DMS153 (cell line): ENCODE measurements around the gene MRRF.
"Not testable (repeated sequence)": the region's sequence is repeated elsewhere in the genome, so short reads cannot be mapped to it uniquely, and the experiment has no call there.

Experiments
- DNase-seq: peaks from one replicate; lab custom pipeline; 2025; lab: John Stamatoyannopoulos, UW

The MRRF gene

GRCh38 chr9:122277285-122277897 lies 12.7 kb downstream of the MRRF start:
- DNase-seq, result no peak

DNA sequence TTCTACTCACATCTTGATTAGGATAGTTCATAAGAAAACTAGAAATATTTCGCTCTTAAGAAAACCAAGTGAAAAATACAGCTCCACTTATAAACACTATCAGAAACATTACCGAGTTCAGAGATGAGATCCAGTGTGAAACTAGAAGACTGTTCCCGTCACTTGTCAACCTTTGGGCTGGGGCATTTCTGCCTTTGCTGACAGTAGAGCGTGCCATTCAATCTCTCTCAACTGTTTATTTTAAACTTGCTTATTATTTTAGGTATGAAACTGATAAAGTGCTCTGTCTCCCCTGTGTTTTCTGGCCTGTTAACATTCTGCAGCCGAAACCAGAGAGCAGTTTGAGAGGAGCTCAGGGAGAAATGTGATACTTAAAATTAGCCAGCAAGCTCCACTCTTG lies 16.7 kb downstream of the MRRF start:
- DNase-seq, result no peak

DNA sequence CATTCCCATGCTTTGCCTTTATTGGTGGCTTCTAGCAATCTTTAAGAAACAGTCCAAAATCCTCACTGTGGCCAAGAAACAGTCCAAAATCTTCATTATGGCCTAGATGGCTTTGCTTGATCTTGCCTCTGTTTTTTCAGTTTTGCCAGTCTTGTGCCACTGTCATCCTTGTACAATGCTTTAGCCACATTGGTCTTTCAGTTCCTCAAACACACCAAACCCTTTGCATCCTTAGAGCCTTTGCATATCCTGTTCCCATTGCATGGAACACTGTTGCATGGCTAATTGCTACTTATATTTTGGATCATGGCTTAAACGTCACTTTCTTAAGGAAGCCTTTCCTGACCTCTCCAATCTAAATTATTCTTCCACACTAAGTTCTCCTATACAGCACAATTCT lies 22.1 kb downstream of the MRRF start:
- no peak for DNase-seq

DNA sequence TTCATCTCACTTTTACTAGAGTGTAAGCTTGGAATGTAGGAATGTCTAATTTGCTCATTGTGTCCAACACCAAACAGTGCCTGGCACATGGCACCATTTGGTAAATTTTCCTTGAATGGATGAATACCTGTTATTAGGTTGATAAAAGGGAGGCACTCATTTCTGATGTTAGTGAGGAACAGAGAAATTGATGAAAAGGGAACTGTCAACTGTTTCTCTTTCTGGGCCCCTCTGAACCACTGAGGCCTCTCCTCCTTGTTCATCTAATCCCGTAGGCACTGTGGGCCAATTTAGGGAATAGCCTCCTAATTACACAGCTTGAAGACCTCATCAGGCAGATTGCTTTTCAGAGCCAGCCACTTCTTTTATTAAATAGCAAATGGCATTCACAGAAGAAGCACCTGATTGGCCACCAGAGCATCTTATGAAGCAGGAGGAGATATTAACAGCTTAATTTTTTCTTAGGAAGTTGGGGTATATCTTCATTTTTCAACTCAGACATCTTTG lies 22.6 kb downstream of the MRRF start:
- no peak for DNase-seq

DNA sequence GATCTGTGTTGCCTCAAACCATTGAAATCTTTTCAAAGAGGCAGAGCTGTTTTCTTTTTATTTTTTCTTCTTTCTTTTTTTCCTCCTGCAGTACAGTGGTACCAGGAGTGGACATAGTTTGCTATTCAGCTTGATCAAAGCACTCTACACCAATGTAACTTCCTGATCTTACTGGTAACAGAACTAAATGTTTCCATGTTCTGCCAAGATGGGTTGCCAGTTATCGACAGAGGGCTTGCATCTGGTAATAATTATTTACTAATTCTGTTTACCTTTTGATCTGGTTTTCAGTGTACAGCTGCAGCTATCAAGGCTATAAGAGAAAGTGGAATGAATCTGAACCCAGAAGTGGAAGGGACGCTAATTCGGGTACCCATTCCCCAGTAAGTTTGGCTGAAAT lies 26.8 kb downstream of the MRRF start:
- no peak for DNase-seq

- no peak for DNase-seq
These were observed 29.8 kb downstream of the MRRF start for GRCh38 chr9:122294531-122294930.

DNA sequence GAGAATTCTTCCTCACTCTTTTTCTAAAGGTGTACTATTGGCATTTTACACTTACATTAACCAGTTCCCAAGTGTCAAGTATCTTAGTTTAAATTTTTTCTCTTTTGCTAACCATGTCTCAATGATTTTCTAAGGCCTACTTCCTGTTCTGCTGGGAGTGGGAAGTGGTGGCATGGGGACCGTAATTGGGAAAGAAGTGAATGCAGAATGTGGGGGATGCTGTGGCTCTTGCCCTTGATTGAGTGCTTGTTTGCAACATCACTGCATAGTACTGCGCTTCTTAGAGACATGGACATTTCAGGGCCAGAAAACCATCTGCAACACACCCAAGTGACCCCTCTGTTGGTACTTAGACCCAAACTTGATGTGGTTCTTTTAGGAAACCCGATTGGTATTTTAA lies 32.8 kb downstream of the MRRF start:
- DNase-seq, result no peak

DNA sequence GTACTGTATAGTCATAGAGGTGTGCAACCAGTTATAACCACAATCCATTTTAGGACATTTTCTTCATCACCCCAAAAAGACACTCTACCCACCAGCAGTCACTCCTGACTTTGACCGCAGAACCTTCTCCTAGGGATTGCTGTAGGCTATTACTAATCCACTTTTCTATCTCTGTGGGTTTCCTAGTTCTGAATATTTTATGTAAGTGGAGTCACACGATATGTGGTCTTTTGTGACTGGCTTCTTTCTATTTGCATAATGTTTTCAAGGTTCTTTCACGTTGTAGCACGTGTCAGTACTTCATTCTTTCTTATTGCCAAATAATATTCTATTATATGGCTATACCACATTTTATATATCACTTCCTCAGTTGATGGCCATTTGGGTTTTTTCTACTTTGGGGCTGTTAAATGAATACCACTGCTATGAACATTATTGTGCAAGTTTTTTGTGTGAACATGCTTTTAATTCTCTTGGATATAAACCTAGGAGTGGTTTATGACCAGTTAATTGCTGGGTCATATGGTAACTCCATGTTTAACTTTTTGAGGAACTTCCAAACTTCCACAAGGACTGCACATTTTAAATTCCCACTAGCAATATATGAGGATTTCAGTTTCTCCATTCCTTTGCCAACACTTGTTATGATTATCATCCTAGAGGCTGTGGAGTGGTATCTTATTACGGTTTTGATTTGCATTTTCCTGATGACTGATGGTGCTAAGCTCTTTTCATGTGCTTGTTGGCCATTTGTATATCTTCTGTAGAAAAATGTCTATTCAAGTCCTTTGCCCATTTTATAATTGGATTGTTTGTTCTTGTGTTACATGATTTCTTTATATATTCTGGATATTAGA lies 37.8 kb downstream of the MRRF start:
- DNase-seq, result no peak

- no peak for DNase-seq
These were observed 42.4 kb downstream of the MRRF start for GRCh38 chr9:122307061-122307460.

DNA sequence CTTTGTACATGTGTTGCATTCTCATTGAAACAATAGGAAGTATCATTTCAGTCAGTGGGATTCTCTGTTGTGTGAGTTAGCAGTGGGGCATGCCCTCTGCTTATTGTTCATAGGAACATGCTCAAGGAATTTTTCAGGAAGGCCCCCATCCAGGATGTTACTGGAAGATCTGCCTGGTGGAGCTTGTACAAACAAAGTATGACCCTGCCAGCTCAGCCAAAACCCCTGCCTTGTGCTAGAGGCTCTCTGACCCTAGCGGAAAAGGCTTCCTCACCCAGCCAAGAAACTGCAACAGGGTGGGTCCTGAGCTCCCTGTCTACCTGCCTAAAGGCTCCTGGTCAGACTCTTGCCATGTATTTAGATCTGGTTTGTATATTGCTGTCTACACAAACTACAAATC lies 43.2 kb downstream of the MRRF start:
- no peak for DNase-seq

DNA sequence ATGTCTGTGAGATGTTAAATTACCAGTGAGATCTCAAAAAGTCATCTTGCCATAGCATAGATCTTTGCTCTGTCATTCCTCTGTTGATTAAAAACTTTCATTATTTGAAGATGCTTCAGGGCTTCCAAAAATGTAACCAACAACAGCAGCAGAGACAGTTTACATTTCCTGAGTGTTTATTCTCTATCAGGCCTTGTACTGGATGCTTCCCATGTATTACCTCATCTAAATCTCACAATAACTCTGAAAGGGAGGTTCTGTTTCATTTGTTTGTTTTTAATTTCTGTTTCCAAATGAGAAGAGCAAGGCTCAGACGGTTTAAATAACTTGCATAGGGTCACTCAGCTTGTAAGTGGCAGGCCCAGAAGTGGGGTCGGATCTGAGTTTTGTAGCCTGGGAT lies 45.2 kb downstream of the MRRF start:
- no peak for DNase-seq

GRCh38 chr9:122314165-122314564 lies 49.5 kb downstream of the MRRF start:
- peak; percentile 9 for DNase-seq

DNA sequence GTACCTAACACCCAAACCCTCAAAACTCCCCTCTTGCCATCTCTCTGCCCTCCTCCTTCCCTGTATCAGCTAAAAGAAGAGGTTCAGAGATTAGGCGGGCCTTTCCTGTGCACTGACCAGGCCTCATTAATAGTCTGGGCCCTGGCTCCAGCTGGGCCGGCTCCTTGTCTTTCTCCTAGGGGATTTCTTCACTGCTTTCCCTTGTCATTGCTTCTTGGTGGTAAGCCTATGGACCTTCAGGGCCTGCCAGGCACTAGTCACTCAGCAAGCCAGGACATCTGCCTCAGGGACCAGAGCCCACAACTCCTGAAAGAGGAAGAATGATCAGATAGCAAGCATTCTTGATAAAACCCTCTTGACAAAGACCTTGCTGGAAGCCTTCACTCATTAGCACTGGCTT lies 50.9 kb downstream of the MRRF start:
- no peak for DNase-seq

DNA sequence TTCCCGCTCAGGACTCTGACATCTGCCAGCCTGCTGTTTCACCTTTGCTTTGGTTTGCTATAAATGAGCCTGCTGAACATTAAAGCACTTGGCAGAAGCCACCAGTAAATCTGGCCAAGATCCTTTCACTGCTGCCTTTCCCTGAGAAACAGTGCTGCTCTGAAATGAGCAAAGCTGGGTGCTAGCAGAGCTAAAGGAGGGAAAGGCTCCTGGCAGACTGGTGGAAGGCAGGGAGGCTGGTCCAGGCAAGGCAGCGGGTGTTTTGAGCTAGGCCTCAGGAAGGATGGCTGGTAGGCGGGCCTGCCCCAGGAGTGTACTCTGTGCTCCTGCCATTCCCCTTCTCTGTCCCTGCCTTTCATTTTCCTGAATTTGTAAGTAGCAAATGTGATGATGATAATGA lies 53.6 kb downstream of the MRRF start:
- DNase-seq, result no peak

GRCh38 chr9:122320413-122320881 lies 55.8 kb downstream of the MRRF start:
- DNase-seq, result no peak

GRCh38 chr9:122322553-122322952 lies 57.9 kb downstream of the MRRF start:
- no peak for DNase-seq

- DNase-seq, result not testable (repeated sequence)
These were observed 60.0 kb downstream of the MRRF start for GRCh38 chr9:122324665-122325064.

DNA sequence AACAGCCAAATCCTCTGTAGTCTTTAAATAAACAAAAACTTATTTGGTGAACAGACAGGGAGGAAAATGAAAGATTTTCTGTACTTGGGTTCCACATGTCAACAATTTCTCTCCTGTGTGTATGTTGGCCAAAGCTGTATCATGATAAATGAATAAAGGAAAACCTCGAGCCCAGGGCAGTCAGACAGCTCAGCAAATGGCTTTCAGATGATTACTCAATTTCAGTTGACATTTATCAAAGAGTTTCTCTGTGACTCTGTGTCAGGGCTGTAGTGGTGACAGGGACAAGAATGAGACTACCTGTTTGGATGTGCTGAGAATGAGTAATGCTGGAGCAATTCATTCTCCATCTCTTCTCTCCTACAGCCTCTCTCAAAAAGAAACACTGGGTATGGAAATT lies 60.4 kb downstream of the MRRF start:
- no peak for DNase-seq

- no peak for DNase-seq
These were observed 62.5 kb downstream of the MRRF start for GRCh38 chr9:122327175-122327574.

DNA sequence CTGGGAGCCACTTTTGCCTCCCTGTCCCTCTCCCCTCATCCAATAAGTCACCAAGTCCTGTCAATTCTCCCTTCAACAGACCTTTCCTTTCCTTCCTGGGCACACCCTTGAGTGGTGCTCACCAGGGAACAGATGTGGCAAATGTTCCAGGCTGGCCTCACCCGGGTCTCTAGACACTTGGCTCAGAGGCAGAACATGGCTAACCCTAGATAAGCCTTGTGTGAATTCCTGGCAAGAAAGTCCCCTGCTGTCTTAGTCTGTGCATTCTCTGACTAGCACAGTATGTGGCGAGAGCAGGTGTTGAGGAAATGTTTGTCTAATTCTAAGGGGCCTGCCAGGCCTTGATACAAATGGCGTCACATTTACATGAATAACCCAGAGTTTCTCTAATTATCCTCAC lies 64.9 kb downstream of the MRRF start:
- no peak for DNase-seq

GRCh38 chr9:122330466-122330865 lies 65.8 kb downstream of the MRRF start:
- DNase-seq, result not testable (repeated sequence)

DNA sequence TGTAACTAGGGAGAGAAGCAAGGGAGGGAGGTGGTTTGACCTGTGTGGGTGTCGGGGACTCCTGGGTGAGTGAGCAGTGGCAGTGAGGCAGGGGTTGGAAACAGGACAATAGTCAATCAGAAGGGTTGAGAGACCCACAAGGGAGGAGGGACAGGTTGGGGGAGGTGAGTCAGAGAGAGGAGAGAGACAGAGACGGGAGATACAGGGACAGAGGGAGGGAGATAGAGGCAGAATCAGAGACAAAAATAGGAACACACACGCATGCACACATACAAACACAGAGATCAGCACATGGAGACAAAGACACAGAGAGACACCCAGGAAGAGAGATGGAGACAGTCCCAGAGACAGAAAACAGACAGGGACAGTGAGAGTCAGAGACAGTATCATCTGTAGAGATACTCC lies 66.8 kb downstream of the MRRF start:
- no peak for DNase-seq

DNA sequence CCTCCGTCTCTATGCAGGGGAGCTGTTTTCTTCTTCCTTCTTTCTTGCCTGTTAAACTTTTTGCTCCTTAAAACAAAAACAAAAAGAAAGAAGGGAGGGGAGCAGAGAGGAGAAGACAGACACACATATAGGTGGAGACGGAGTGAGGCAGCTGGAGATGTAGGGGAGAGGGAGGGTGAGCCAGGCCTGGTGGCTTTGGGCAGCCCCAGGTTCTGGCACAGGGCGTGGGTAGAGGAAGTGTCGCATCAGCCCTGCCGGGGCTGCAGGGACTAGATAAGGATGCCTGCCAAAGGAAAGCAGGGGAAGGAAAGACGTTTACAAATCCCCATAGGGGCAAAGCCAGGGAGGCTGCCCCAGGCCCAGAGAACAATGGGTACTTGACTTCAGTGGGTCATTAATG lies 67.4 kb downstream of the MRRF start:
- DNase-seq, result no peak
